GM21737 (cell line): ENCODE data around the gene RAP2C.
"Not testable (repeated sequence)": the region's sequence is repeated elsewhere in the genome, so short reads cannot be mapped to it uniquely, and the experiment has no call there.

ENCODE experiments used
- ATAC-seq: cut with Tn5 transposase; IDR thresholded peaks from one replicate; pipeline ENCODE4 v1.9.1; 2021; ENCODE audit warnings: mild to moderate bottlenecking, moderate library complexity; ENCODE audit not compliant: unreplicated experiment

RAP2C gene

GRCh38 chrX:132200976-132201375 is 18.3 kb downstream of the RAP2C start:
- ATAC-seq, result no peak

- ATAC-seq, result no peak
Observed at GRCh38 chrX:132199941-132200340, 19.3 kb downstream of the RAP2C start.

- no peak for ATAC-seq
Observed at GRCh38 chrX:132193872-132194574, 25.2 kb downstream of the RAP2C start.

- no peak for ATAC-seq
Observed at GRCh38 chrX:132191938-132192337, 27.3 kb downstream of the RAP2C start.

GRCh38 chrX:132188175-132188574 is 31.1 kb downstream of the RAP2C start:
- no peak for ATAC-seq

GRCh38 chrX:132187451-132187850 is 31.8 kb downstream of the RAP2C start:
- no peak for ATAC-seq

GRCh38 chrX:132184871-132185270 is 34.4 kb downstream of the RAP2C start:
- no peak for ATAC-seq

- ATAC-seq, result no peak
Observed at GRCh38 chrX:132181364-132181763, 37.9 kb downstream of the RAP2C start.

- ATAC-seq, result no peak
Observed at GRCh38 chrX:132180929-132181328, 38.3 kb downstream of the RAP2C start.

- ATAC-seq, result no peak
Observed at GRCh38 chrX:132173647-132174046, 45.6 kb downstream of the RAP2C start.

- ATAC-seq, result no peak
Observed at GRCh38 chrX:132171881-132172280, 47.4 kb downstream of the RAP2C start.

- ATAC-seq, result no peak
Observed at GRCh38 chrX:132171478-132171877, 47.8 kb downstream of the RAP2C start.

- no peak for ATAC-seq
Observed at GRCh38 chrX:132169554-132169953, 49.7 kb downstream of the RAP2C start.

GRCh38 chrX:132165651-132166050 is 53.6 kb downstream of the RAP2C start:
- ATAC-seq, result no peak

GRCh38 chrX:132165005-132165404 is 54.2 kb downstream of the RAP2C start:
- no peak for ATAC-seq

- ATAC-seq, result not testable (repeated sequence)
Observed at GRCh38 chrX:132163094-132163493, 56.2 kb downstream of the RAP2C start.

GRCh38 chrX:132153166-132153565 is 66.1 kb downstream of the RAP2C start:
- no peak for ATAC-seq
